ENCODE measurements around the gene CLEC9A.

DNA sequence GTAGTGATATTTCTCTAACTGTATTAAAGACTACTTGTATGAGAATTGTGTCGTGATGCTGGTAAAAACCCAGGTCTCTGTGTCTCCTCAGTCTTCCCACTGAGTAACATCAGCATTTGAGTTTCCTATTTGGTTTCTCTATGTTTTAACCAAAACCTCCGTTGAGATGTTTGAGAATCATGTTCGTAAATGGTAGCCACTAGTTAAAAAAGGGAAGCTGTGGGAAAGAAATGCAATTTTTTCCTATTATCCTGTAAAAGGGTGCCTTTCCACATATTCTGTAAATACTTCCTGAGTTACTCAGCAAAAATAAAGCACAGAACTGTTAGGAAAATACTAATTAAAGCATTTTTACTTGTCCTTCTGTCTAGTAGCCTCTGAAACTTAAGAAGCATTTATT lies 38.6 kb upstream of the CLEC9A start:
- TF ChIP-seq, protein P1, sequence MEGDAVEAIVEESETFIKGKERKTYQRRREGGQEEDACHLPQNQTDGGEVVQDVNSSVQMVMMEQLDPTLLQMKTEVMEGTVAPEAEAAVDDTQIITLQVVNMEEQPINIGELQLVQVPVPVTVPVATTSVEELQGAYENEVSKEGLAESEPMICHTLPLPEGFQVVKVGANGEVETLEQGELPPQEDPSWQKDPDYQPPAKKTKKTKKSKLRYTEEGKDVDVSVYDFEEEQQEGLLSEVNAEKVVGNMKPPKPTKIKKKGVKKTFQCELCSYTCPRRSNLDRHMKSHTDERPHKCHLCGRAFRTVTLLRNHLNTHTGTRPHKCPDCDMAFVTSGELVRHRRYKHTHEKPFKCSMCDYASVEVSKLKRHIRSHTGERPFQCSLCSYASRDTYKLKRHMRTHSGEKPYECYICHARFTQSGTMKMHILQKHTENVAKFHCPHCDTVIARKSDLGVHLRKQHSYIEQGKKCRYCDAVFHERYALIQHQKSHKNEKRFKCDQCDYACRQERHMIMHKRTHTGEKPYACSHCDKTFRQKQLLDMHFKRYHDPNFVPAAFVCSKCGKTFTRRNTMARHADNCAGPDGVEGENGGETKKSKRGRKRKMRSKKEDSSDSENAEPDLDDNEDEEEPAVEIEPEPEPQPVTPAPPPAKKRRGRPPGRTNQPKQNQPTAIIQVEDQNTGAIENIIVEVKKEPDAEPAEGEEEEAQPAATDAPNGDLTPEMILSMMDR (IDR thresholded peaks at IDR 0.05; ENCODE audit: poor library complexity): no peak
- TF ChIP-seq EZH2phosphoT487 (IDR thresholded peaks at IDR 0.05; ENCODE audit: low read depth, severe bottlenecking, unreplicated experiment) (no peak), EZH2 (IDR thresholded peaks at IDR 0.05; ENCODE audit: borderline replicate concordance) (no peak)

Data from hepatocyte (in vitro differentiated cells).